Right atrium auricular region (tissue), 2 donors: Measurements from ENCODE around the gene PRODH. TPM values are rescaled to one million over a fixed set of nuclear protein-coding genes. Genes with fewer than 3 reads are reported as not detected.

ENCODE experiments used
- DNase-seq: peaks from one replicate; pipeline ENCODE4 v3.0.0-alpha.2; 2019; ENCODE audit warnings: low spot score
- H3K27ac ChIP-seq, 2 donors: fragments of 200-600 bp; sonication (generic); 1 replicate in 1 of 2; 2 replicates in 1 of 2; pipeline ENCODE4 v1.5.1; 2016 to 2019
- H3K27me3 ChIP-seq, 2 donors: fragments of 200-600 bp; sonication (generic); one replicate each; pipeline versions ENCODE4 v1.5.1 to v1.6.0; 2017 to 2019
- H3K36me3 ChIP-seq: fragments of 200-600 bp; sonication (generic); one replicate; pipeline ENCODE4 v1.5.1; 2016
- H3K4me1 ChIP-seq, 2 donors: fragments of 200-600 bp; sonication (generic); one replicate each; pipeline versions ENCODE4 v1.5.1 to v1.6.0; 2017 to 2019
- H3K4me3 ChIP-seq, 2 donors: fragments of 200-600 bp; sonication (generic); 1 replicate in 1 of 2; 2 replicates in 1 of 2; pipeline ENCODE4 v1.5.1; 2017 to 2019; ENCODE audit warnings: mild to moderate bottlenecking in 1 of 2, moderate library complexity in 1 of 2
- H3K9me3 ChIP-seq, 2 donors: fragments of 200-600 bp; sonication (generic); one replicate each; pipeline ENCODE4 v1.5.1; 2019
- CTCF ChIP-seq, 2 donors: fragments of 200-600 bp; sonication (generic); IDR thresholded peaks; one replicate each; pipeline ENCODE4 v1.5.1; 2019; ENCODE audit warnings: antibody characterized with exemption in 2 of 2
- total RNA-seq, 2 donors: library from RNA; depleted of rRNA; stranded (reverse); fragments of >200 nt; gene quantifications; one replicate each; pipeline ENCODE4 v1.1.0, GENCODE V29; 2016

Gene PRODH
- total RNA-seq, 2 donors from 2014 or later, result 1.7 to 8.0 TPM

- no peak for DNase-seq
- no peak for TF ChIP-seq CTCF (IDR thresholded peaks at IDR 0.05)
- H3K9me3 ChIP-seq, result no peaks in the 10 kb centered on the region
- H3K27ac ChIP-seq, result no peak overlapping the region
- H3K4me1 ChIP-seq, result no peaks in the 10 kb centered on the region
- no peaks in the 10 kb centered on the region for H3K27me3 ChIP-seq
- H3K36me3 ChIP-seq, result no peaks in the 10 kb centered on the region
- H3K4me3 ChIP-seq, result no peak overlapping the region
These were observed 42.4 kb upstream of the PRODH start for GRCh38 chr22:18978506-18978905.

GRCh38 chr22:18977824-18978425 is 41.8 kb upstream of the PRODH start:
- Histone ChIP-seq H3K4me3 (no peak overlapping the region), H3K27me3 (no peaks in the 10 kb centered on the region), H3K36me3 (no peaks in the 10 kb centered on the region), H3K4me1 (no peaks in the 10 kb centered on the region), H3K27ac (no peak overlapping the region), H3K9me3 (no peaks in the 10 kb centered on the region)
- no peak for DNase-seq
- TF ChIP-seq CTCF (IDR thresholded peaks at IDR 0.05), result no peak

- no peak for TF ChIP-seq CTCF (IDR thresholded peaks at IDR 0.05)
- H3K4me3 ChIP-seq, result no peak overlapping the region
- H3K9me3 ChIP-seq, result no peaks in the 10 kb centered on the region
- no peaks in the 10 kb centered on the region for H3K36me3 ChIP-seq
- no peak overlapping the region for H3K27ac ChIP-seq
- DNase-seq, result no peak
- H3K27me3 ChIP-seq, result no peaks in the 10 kb centered on the region
- H3K4me1 ChIP-seq, result no peaks in the 10 kb centered on the region
These were observed 40.2 kb upstream of the PRODH start for GRCh38 chr22:18976197-18976751.

- TF ChIP-seq CTCF (IDR thresholded peaks at IDR 0.05), result no peak
- DNase-seq, result no peak
- H3K4me1 ChIP-seq, result peaks cover 0 to 4% of the 10 kb centered on the region in 2 donors
- H3K36me3 ChIP-seq, result no peaks in the 10 kb centered on the region
- H3K27ac ChIP-seq, result no peak overlapping the region
- no peaks in the 10 kb centered on the region for H3K27me3 ChIP-seq
- no peaks in the 10 kb centered on the region for H3K9me3 ChIP-seq
- no peak overlapping the region for H3K4me3 ChIP-seq
These were observed 39.5 kb upstream of the PRODH start for GRCh38 chr22:18975434-18976196.

GRCh38 chr22:18974477-18975180 is 38.5 kb upstream of the PRODH start:
- no peak overlapping the region for H3K27ac ChIP-seq
- no peaks in the 10 kb centered on the region for H3K36me3 ChIP-seq
- H3K9me3 ChIP-seq, result no peaks in the 10 kb centered on the region
- no peak for TF ChIP-seq CTCF (IDR thresholded peaks at IDR 0.05)
- H3K4me3 ChIP-seq, result no peak overlapping the region
- H3K4me1 ChIP-seq, result peaks cover 0 to 11% of the 10 kb centered on the region in 2 donors
- H3K27me3 ChIP-seq, result no peaks in the 10 kb centered on the region
- DNase-seq, result no peak
